PC-3 (cell line): ENCODE results near the gene TGFBR3.

Source experiments
- EZH2 ChIP-seq: fragments of 300-600 bp; sonication (generic); IDR thresholded peaks from one replicate; pipeline ENCODE4 v1.6.1; 2017; ENCODE audit warnings: antibody characterized with exemption, mild to moderate bottlenecking, low read length; ENCODE audit not compliant: unreplicated experiment
- TF ChIP-seq, protein P1 (sequence below): fragments of 300-600 bp; sonication (generic); conservative IDR thresholded peaks from 2 replicates; pipeline ENCODE4 v1.5.1; 2017; ENCODE audit warnings: antibody characterized with exemption, low read depth, mild to moderate bottlenecking, low read length

DNA sequence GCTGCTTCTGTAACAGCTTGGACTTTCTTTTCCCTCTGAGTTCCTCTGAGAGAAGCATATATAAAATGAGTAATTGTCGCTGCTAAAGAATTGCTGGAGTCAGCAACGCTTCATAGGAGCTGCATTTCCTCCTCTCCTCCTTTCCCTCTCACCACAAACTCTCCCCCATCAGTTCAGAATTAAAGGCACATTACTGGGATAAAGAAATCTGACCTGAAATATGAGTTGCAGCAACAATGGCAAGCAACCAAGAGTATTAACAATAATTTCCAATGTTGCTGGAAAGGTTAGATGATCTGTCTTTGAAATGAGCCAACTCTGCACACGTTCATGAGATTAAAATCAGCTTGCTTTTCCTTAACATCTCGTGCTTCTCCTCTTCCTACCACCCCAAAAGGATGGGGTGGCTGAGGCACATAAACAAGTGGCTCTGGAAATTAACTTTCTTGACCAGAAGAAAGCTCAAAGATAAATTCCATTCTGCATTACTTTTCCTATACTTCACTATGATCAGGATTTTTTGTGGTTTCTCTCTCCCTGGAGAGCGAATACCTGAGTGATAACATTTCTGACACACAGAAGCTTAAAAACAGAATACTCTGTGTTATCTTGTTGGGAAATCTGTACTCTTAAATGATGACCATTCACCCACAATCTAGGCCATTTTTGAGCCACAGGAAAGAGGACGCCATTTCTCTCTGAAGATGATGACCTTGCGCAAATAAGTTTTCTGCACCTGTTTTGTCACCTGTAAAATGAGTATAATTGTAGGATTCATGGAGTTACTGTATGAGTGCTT is 90.2 kb downstream of the TGFBR3 start:
- TF ChIP-seq, protein P1, sequence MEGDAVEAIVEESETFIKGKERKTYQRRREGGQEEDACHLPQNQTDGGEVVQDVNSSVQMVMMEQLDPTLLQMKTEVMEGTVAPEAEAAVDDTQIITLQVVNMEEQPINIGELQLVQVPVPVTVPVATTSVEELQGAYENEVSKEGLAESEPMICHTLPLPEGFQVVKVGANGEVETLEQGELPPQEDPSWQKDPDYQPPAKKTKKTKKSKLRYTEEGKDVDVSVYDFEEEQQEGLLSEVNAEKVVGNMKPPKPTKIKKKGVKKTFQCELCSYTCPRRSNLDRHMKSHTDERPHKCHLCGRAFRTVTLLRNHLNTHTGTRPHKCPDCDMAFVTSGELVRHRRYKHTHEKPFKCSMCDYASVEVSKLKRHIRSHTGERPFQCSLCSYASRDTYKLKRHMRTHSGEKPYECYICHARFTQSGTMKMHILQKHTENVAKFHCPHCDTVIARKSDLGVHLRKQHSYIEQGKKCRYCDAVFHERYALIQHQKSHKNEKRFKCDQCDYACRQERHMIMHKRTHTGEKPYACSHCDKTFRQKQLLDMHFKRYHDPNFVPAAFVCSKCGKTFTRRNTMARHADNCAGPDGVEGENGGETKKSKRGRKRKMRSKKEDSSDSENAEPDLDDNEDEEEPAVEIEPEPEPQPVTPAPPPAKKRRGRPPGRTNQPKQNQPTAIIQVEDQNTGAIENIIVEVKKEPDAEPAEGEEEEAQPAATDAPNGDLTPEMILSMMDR: no peak
- no peak for TF ChIP-seq EZH2
